GM19035 (cell line): ENCODE measurements around the gene ATP6AP2.

Source experiments
- ATAC-seq: cut with Tn5 transposase; IDR thresholded peaks from one replicate; pipeline ENCODE4 v1.9.1; 2021; ENCODE audit not compliant: unreplicated experiment

The ATP6AP2 gene

DNA sequence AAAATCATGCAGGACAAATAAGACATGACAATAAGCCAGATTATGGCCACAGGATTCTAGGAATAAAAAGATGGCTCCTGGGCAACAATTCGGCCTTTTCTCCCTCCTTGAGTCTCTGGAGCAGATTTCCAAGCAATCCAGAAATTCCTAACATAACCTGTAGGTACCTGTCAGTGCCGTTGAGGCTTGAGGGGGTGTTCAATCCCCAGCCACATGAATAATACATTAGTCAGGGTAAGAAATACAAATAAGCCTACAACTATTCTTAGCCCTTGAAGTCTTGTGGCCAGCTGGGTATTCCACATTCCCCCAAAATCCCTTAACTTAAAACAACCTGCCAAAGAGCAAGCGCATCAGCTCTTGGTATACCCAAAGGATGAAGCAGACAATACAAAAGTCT, 56.9 kb downstream of the ATP6AP2 start:
- ATAC-seq = no peak

DNA sequence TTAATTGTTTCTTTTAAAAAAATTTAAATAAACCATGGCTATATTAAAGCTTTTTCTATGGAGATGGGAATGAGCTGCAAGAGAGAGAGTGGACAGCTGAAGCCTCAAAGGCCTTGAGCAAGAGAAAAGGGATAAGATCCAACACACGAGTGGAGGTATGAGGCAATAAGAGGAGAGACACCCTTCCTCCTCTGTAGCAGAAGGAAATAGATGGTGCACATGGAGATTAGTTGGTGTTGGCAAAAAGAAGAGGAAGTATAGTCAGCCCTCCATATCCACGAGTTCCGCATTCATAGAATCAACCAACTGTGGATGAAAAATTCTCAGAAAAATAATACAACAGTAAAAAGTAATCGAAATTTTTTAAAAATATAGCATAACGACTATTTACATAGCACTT, 63.4 kb downstream of the ATP6AP2 start:
- no peak for ATAC-seq

DNA sequence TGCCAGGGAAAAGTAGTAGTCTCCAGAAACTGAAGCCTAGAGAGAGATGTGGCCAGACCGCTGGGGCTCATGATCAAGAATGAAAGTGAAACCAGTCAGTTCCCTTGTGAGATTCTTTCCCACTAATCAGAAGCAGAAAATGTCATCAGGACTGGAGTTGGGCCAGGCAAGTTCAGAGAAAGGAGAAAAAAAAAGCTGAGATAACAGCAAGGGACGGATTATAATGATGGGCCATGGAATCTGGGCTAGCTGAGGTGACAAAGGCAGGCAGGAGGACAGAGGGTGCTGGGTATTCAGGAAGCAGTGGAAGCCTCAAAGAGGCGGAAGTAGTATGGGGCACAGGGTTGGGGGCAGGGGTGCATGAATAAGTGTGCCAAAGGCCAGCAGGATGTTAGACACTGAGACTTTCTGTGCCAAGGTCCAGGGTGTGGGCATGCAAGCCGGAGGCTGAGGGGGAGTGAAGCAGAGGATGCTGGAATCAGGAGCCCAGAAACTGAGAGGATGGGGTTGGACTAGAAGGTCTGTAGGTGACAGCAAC, 64.1 kb downstream of the ATP6AP2 start:
- no peak for ATAC-seq

DNA sequence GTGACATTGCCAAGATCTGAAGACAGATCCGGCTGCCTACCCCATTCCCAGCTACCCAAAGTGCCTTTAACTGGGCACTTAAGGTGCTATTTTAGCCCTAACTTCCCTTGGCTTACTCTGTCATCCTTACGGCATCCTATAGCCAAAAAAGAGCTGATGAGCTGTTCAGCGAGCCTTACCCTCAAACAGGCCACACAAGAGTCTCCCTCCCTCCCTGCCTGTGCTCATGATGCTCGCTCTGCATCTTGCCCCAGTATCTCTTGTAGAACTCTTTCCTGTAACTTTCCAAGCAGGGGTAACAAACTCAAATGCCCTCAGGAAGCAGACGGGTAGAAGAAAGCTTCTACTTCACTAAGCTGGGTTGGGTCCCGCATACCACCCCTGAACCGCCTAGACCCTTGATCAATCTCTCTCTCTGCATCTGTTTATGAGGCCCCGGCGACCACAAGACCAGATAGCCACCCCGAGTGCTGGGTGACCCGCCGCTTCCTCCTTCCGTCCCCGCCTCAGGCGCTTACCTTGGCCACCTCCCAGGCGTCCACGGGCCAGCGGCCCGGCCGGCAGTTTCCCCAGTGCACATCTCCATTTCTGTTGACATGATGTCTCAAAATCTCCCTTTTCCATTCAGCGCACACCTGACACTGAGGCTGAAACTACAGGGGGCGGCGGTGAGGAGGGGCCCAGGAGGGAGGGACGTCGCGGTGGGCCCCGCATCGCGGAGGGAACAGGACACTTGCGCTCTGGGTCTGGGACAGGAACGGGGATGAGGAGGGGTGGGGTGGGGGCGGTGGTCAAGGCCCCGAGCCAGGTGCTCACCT, 65.9 kb downstream of the ATP6AP2 start:
- peak; percentile 37 for ATAC-seq

DNA sequence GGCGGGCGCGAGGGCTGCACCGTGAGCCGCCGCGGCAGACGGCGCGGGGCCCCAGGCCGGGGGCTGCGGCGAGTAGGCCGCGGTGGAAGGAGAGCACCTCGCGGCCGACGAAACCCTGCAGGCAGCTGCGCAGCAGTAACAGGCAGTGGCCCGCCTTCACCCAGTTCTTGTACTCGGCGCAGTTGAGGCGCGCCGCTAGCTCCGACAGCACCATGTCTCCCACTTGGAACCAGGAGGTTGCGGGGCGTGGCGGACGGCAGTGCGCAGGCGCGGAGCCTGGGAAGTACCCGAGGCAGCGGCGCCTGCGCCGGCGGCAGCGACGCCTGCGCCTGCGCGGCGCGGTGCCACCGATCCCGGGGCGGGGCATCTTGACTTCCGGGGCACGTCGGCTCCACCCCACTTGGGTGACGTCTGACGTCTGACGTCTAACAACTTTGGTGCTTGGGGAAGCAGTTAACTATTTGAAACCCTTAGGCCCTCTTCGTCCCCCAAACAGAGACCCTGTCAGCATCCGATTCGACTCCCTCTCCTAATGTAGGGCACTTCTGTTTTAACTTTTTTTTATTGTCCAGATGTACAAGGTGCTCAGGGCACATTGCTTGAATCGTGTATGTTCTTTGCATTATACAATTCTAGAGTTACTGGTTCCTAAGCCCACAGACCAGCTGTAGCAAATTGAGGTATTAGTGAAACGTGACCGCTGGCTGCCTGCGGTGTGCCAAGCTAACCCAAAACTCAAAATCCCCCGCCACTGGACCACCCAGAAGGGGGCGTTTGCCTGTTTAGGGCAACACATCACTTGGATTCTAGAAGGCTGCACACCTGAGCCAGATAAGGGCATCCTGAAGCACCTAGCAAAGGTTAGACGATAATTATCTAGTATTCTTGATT, 66.8 kb downstream of the ATP6AP2 start, which contains the start of gene CXorf38:
Gene CXorf38, minus strand, starts transcription at position 255 of the 891 bp plus-strand sequence. Its CDS starts 41 bp downstream, at position 214.
- ATAC-seq = peak; percentile 67

DNA sequence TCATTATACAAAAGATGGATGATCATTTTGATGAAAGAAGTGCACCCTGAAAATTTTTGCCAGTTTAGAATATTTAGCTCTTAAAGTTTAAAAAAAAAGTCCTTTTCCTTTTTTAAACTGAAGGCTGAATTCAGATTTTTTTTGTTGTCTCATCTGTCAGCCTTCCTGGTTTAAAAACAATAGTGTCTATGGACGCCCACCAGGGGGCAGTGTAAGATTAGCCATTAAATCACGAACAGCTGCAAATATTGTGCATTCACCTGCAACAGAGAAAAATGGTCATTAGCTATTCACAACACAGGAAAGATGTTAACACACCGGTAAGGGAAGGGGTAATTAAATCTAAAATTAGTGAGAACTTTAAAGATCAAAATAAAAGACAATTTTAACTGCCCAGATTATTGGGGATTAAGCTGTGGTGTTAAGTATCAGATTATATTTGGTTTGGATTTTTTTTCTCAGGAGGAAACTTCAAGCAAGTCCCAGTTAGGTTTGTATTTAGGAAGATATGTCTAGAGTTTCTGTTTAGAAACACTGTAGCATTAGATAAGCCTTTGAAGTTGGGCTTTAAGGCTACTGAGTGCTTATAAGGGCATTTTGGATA, 71.0 kb downstream of the ATP6AP2 start:
- ATAC-seq = no peak

DNA sequence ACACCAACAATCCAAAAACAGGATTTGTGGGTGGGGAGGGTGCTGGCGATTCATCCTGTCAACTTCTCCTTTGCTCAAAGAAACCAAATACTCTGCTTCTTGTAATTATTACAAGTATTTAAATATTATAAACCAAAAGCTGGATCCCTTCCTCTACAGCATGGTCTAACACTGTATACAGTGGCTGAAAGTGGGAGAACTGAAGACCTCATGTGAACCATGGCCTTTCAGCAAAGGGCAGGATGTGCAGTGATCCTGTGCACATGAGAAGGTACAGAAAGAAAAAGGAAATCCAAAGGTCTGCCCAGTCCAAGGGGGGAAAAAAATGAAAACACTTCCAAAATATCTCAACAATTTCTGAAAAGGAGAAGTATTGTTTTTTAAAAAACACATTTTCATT, 71.9 kb downstream of the ATP6AP2 start:
- ATAC-seq = no peak

DNA sequence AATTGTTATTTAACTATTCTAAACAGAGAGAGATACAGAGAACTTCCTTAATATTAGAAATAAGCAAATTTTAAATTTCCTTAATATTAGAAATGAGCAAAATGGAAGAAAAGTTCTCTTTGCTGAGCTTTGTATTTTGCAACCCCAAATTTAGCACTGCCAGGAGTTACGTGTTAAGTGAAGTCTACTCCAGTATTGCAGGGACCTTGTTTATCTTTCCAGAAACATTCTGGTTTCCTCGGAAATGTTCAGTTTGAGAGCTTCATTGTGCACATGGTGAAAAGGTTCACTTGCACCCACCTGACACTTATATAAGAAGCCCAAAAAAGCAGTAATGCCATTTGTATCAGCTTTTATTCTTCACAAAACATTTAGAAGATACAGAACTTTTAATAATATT, 72.8 kb downstream of the ATP6AP2 start:
- ATAC-seq = no peak
